Activated T-cell treated with anti-CD3 and anti-CD28 coated beads, Interleukin-2, amount 50 U/mL, for 72 hours (primary cell): ENCODE results near the gene TMEM184B. TPM values are rescaled to one million over a fixed set of nuclear protein-coding genes. Genes with fewer than 3 reads are reported as not detected.

Experiments
- ATAC-seq, 2 donors: fragments of 150-1000 bp; cut with Tn5 transposase; replicated peaks in 1 of 2; 2 replicates each; pipeline ENCODE4 v1.10.0; 2021; ENCODE audit warnings: moderate library complexity in 2 of 2, mild to moderate bottlenecking in 1 of 2
- DNase-seq, 2 donors: peaks; one replicate each; pipeline ENCODE4 v3.0.0; 2021 to 2022; ENCODE audit warnings: mixed read lengths in 1 of 2
- H3K27ac Mint-ChIP-seq: one replicate; pipeline ENCODE4 v1.8.0; 2022; ENCODE audit warnings: mild to moderate bottlenecking, moderate library complexity, mixed read lengths
- H3K27me3 Mint-ChIP-seq: one replicate; pipeline ENCODE4 v1.8.0; 2022; ENCODE audit warnings: low read depth, mixed read lengths
- H3K36me3 Mint-ChIP-seq, 2 donors: one replicate each; pipeline ENCODE4 v1.8.0; 2022; ENCODE audit warnings: mixed read lengths in 2 of 2, mild to moderate bottlenecking in 1 of 2; ENCODE audit not compliant: insufficient read depth in 2 of 2
- H3K4me1 Mint-ChIP-seq: one replicate; pipeline ENCODE4 v1.8.0; 2022; ENCODE audit warnings: low read depth, mixed read lengths
- H3K4me3 Mint-ChIP-seq, 2 donors: one replicate each; pipeline ENCODE4 v1.8.0; 2022; ENCODE audit warnings: mild to moderate bottlenecking in 2 of 2, mixed read lengths in 2 of 2, moderate library complexity in 2 of 2
- H3K9me3 Mint-ChIP-seq, 2 donors: one replicate each; pipeline ENCODE4 v1.8.0; 2022; ENCODE audit warnings: mixed read lengths in 2 of 2
- total RNA-seq, 2 donors: library from RNA; stranded (reverse); gene quantifications; one replicate each; pipeline ENCODE4 v1.2.3, GENCODE V29; 2022

The TMEM184B gene
- total RNA-seq, 2 donors from 2014 or later = 22.9 to 27.5 TPM

- Mint-ChIP-seq H3K36me3 (no peaks in the 10 kb centered on the region), H3K27ac (peak overlapping the region; percentile 59), H3K9me3 (no peaks in the 10 kb centered on the region), H3K4me3 (peak overlapping the region; percentile 85 to 87), H3K4me1 (peaks cover 42% of the 10 kb centered on the region), H3K27me3 (no peaks in the 10 kb centered on the region)
- DNase-seq (no peak), ATAC-seq (no peak)
Observed at GRCh38 chr22:38203855-38204514, 68.8 kb downstream of the TMEM184B start.

GRCh38 chr22:38203090-38203810, 69.6 kb downstream of the TMEM184B start:
- Mint-ChIP-seq H3K27me3 (no peaks in the 10 kb centered on the region), H3K27ac (peak overlapping the region; percentile 72)
- peak in 1 of 2 donors; percentile 33 for ATAC-seq

GRCh38 chr22:38202437-38203089, 70.2 kb downstream of the TMEM184B start:
- Mint-ChIP-seq H3K36me3 (no peaks in the 10 kb centered on the region), H3K4me3 (peak overlapping the region; percentile 85 to 87), H3K4me1 (peaks cover 37% of the 10 kb centered on the region), H3K27me3 (no peaks in the 10 kb centered on the region), H3K27ac (peak overlapping the region; percentile 72), H3K9me3 (no peaks in the 10 kb centered on the region)
- ATAC-seq (peak; percentile 56 to 59), DNase-seq (peak; percentile 77 to 80)

More at GRCh38 chr22:38203090-38203810, 69.6 kb downstream of the TMEM184B start:
- Mint-ChIP-seq H3K4me3 (peak overlapping the region; percentile 85 to 87), H3K9me3 (no peaks in the 10 kb centered on the region), H3K36me3 (no peaks in the 10 kb centered on the region), H3K4me1 (peaks cover 38% of the 10 kb centered on the region)
- DNase-seq = peak; percentile 44 to 51

- Mint-ChIP-seq H3K4me1 (peaks cover 37% of the 10 kb centered on the region), H3K9me3 (no peaks in the 10 kb centered on the region), H3K27ac (peak within 1 kb of the TSS; percentile 86), H3K4me3 (peak within 1 kb of the TSS; percentile 85 to 87), H3K36me3 (no peaks in the 10 kb centered on the region), H3K27me3 (no peaks in the 10 kb centered on the region)
- ATAC-seq (peak; percentile 70 to 77), DNase-seq (peak; percentile 94)
Observed at GRCh38 chr22:38201711-38202436, 70.9 kb downstream of the TMEM184B start, which contains the start of gene MAFF. MAFF (plus strand) TSS chr22:38201994; CDS start chr22:38213854, 11,860 bp downstream.

GRCh38 chr22:38201371-38201710, 71.5 kb downstream of the TMEM184B start:
- ATAC-seq (no peak), DNase-seq (no peak)
- H3K36me3 Mint-ChIP-seq = no peaks in the 10 kb centered on the region
- H3K4me3 Mint-ChIP-seq = peak overlapping the region; percentile 67 to 78
- H3K4me1 Mint-ChIP-seq = peaks cover 37% of the 10 kb centered on the region
- peak overlapping the region; percentile 23 for H3K27ac Mint-ChIP-seq
- H3K9me3 Mint-ChIP-seq = no peaks in the 10 kb centered on the region
- H3K27me3 Mint-ChIP-seq = no peaks in the 10 kb centered on the region

GRCh38 chr22:38199826-38200559, 72.8 kb downstream of the TMEM184B start:
- Mint-ChIP-seq H3K4me3 (no peak overlapping the region), H3K27me3 (no peaks in the 10 kb centered on the region), H3K36me3 (no peaks in the 10 kb centered on the region), H3K9me3 (no peaks in the 10 kb centered on the region), H3K4me1 (peaks cover 35% of the 10 kb centered on the region), H3K27ac (no peak overlapping the region)
- no peak for ATAC-seq
- no peak for DNase-seq

GRCh38 chr22:38196791-38197419, 75.9 kb downstream of the TMEM184B start:
- no peaks in the 10 kb centered on the region for H3K9me3 Mint-ChIP-seq
- H3K4me1 Mint-ChIP-seq = peaks cover 24% of the 10 kb centered on the region
- DNase-seq = no peak
- no peak for ATAC-seq
- H3K36me3 Mint-ChIP-seq = no peaks in the 10 kb centered on the region
- no peak overlapping the region for H3K4me3 Mint-ChIP-seq
- H3K27ac Mint-ChIP-seq = no peak overlapping the region
- H3K27me3 Mint-ChIP-seq = peaks cover 10% of the 10 kb centered on the region

- H3K4me3 Mint-ChIP-seq = no peak overlapping the region
- DNase-seq (no peak), ATAC-seq (no peak)
- peaks cover 8% of the 10 kb centered on the region for H3K4me1 Mint-ChIP-seq
- peaks cover 12% of the 10 kb centered on the region for H3K27me3 Mint-ChIP-seq
- no peak overlapping the region for H3K27ac Mint-ChIP-seq
- H3K36me3 Mint-ChIP-seq = no peaks in the 10 kb centered on the region
- H3K9me3 Mint-ChIP-seq = no peaks in the 10 kb centered on the region
Observed at GRCh38 chr22:38193580-38193979, 79.2 kb downstream of the TMEM184B start.

GRCh38 chr22:38192475-38192863, 80.3 kb downstream of the TMEM184B start:
- Mint-ChIP-seq H3K27me3 (peaks cover 12% of the 10 kb centered on the region), H3K27ac (no peak overlapping the region), H3K4me1 (peaks cover 8% of the 10 kb centered on the region), H3K36me3 (no peaks in the 10 kb centered on the region), H3K4me3 (no peak overlapping the region), H3K9me3 (no peaks in the 10 kb centered on the region)
- no peak for ATAC-seq
- no peak for DNase-seq

GRCh38 chr22:38191731-38192474, 80.9 kb downstream of the TMEM184B start:
- H3K9me3 Mint-ChIP-seq = no peaks in the 10 kb centered on the region
- no peak overlapping the region for H3K27ac Mint-ChIP-seq
- no peak overlapping the region for H3K4me3 Mint-ChIP-seq
- ATAC-seq (no peak), DNase-seq (no peak)
- H3K27me3 Mint-ChIP-seq = peaks cover 12% of the 10 kb centered on the region
- peaks cover 8% of the 10 kb centered on the region for H3K4me1 Mint-ChIP-seq
- no peaks in the 10 kb centered on the region for H3K36me3 Mint-ChIP-seq

- ATAC-seq (no peak), DNase-seq (no peak)
- Mint-ChIP-seq H3K4me3 (no peak overlapping the region), H3K9me3 (no peaks in the 10 kb centered on the region), H3K36me3 (no peaks in the 10 kb centered on the region), H3K4me1 (peaks cover 8% of the 10 kb centered on the region), H3K27me3 (peaks cover 12% of the 10 kb centered on the region), H3K27ac (no peak overlapping the region)
Observed at GRCh38 chr22:38191055-38191454, 81.8 kb downstream of the TMEM184B start.
